GM18868 (cell line): ENCODE results near the gene EPB41L5.
"Not testable (repeated sequence)": the region's sequence is repeated elsewhere in the genome, so short reads cannot be mapped to it uniquely, and the experiment has no call there.

Source experiments
- ATAC-seq: cut with Tn5 transposase; IDR thresholded peaks from one replicate; pipeline ENCODE4 v1.9.1; 2021; ENCODE audit warnings: mild to moderate bottlenecking, moderate library complexity; ENCODE audit not compliant: unreplicated experiment

EPB41L5 gene

GRCh38 chr2:120140866-120141265 is 128.0 kb downstream of the EPB41L5 start:
- no peak for ATAC-seq

DNA sequence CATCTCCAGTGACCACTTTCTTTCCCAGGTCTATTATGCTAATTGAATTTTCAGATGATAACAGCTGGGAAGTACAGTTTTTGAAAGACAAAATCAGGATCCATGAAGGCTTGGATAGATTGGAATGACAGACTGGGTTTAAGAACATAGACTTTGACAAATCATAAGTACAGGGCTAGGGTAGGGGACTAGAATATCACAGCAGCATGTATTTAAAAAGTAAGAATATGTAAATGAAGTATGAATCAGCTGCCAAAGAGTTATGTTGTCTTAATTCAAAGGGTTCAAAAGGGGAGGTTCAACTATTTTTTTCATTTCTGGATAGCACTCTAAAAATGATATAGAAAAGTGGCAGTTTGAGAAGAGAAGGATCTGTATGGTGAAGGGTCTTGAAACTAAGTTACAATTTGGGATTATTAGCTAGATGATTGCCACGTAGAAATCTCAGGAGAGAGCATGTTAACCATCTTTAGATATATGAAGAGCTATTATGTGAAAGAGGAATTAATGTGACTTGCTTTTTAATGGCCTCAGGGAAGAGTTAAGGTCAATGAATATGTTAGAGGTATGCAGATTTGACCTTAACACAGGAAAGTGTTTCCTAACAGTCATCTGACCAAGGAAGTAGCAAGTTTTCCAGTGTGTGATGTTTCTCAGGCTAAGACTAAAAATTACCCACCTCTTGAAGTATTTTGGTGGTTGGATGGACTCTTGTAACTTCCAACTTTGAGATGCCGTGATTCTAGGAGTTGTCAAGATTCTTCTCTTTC is 128.6 kb downstream of the EPB41L5 start:
- ATAC-seq, result no peak

DNA sequence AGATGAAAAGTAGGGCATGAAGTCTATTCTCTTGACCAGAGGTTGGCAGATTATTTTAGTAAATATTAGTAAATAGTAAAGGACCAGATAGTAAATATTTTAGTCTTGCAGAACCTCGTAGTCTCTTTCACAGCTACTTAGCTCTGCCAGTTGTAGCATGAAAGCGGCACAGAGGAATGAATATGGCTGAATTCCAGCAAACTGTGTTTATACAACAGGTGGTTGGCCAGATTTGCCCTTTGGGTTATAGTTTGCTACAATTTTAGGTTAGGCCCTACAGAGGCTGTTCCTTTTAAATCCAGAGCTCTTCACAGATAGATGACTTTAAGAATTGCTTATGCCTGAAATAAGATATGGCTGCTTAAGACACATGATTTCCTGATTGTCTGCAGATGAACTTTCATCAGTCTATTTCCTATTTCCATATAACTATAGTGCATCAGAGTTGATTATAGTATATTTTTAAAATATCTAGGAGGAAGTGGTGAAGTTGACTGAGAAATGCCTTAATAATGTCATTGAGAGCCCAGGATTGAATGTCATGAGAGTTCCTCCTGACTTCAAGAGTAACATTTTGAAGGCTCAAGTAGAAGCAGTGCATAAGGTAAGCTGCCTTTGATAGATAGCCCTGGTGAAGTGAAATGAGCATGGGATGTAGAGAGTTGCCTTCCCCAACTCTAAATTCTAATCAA is 129.8 kb downstream of the EPB41L5 start:
- ATAC-seq, result no peak

- ATAC-seq, result no peak
Measured at GRCh38 chr2:120148229-120148628, 135.4 kb downstream of the EPB41L5 start.

GRCh38 chr2:120148669-120149068 is 135.8 kb downstream of the EPB41L5 start:
- ATAC-seq, result no peak

DNA sequence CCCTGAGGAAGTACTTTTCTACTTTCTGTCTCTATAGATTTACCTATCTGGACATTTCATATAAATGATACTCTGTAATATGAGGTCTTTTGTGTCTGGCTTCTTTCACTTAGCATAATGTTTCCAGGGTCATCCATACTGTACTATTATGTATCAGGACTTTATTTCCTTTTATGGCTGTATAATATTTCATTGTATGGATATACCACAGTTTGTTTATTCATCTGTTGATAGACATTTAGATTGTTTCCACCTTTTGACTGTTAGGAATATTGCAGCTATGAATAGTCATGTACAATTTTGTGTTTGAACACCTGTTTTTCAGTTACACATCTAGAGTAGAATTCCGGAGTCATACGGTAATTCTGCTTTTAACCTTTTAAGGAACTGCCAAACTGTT is 136.5 kb downstream of the EPB41L5 start:
- no peak for ATAC-seq

GRCh38 chr2:120150040-120150482 is 137.2 kb downstream of the EPB41L5 start:
- no peak for ATAC-seq

- no peak for ATAC-seq
Measured at GRCh38 chr2:120155308-120155707, 142.4 kb downstream of the EPB41L5 start.

GRCh38 chr2:120158658-120159057 is 145.8 kb downstream of the EPB41L5 start:
- ATAC-seq, result not testable (repeated sequence)

GRCh38 chr2:120161190-120161589 is 148.3 kb downstream of the EPB41L5 start:
- no peak for ATAC-seq

GRCh38 chr2:120162716-120163115 is 149.8 kb downstream of the EPB41L5 start:
- no peak for ATAC-seq

GRCh38 chr2:120167272-120167671 is 154.4 kb downstream of the EPB41L5 start:
- ATAC-seq, result no peak

GRCh38 chr2:120169020-120169419 is 156.1 kb downstream of the EPB41L5 start:
- no peak for ATAC-seq

GRCh38 chr2:120174963-120175581 is 162.2 kb downstream of the EPB41L5 start:
- ATAC-seq, result no peak

- ATAC-seq, result no peak
Measured at GRCh38 chr2:120176526-120176925, 163.6 kb downstream of the EPB41L5 start.

- ATAC-seq, result peak; percentile 96
Measured at GRCh38 chr2:120177001-120177621, 164.2 kb downstream of the EPB41L5 start.

DNA sequence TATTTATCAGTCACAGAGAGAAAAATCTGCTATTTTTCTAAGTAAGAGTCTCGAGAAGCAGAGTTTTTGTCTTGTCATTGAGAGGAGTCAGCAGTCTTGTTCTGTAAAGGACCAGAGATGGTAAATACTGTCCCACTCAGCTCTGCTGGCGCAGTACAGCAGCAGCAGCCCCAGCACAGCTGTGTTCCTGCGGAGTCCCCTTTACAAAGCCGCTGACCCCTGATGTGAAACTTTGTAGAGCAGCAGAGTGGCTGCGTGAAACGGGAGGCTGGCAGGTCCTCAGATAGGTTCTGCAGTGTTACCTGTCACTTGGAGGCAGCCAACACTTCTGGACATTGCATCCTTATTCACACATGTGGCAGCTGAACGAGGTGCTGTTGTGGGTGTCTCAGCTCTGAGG is 165.1 kb downstream of the EPB41L5 start:
- ATAC-seq, result no peak

DNA sequence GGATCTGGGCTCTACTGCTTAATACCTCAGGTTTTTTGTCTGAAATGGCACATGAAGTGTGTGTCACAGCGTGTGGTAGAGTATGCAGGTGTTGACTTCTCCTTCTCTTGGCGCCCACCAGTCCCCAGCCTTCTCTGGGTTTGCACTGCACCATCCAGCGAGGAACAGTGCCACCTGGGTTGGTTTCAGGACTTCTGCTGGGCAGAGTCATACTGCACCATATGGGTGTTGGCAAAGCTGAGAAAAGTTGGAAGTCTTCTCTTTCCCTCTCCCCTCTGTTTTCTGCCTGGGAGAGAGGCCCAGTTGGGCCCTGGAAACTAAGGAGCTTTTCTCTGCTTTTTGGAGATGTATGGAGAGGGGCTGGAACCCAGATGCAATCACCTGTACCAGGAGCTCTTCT is 166.5 kb downstream of the EPB41L5 start:
- no peak for ATAC-seq

DNA sequence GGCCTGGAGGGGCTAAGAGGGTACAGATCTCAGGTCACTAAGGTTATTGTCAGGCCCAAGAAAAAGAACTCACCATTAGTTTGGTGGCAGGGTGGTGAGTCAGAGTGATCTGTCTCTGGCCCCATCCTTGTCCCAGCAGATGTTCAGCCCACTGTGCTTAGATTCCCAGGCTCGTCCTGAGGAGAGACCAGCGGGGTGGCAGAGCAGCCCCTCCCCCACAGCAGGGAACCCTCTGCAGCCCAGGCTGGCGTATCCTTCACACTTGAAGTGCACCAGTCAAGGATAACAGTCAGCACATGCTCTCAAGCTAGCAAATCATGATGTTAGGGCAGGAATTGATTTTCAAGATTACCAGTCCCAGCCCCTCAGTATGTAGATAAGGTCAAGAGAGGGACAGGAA is 167.2 kb downstream of the EPB41L5 start:
- ATAC-seq, result no peak

DNA sequence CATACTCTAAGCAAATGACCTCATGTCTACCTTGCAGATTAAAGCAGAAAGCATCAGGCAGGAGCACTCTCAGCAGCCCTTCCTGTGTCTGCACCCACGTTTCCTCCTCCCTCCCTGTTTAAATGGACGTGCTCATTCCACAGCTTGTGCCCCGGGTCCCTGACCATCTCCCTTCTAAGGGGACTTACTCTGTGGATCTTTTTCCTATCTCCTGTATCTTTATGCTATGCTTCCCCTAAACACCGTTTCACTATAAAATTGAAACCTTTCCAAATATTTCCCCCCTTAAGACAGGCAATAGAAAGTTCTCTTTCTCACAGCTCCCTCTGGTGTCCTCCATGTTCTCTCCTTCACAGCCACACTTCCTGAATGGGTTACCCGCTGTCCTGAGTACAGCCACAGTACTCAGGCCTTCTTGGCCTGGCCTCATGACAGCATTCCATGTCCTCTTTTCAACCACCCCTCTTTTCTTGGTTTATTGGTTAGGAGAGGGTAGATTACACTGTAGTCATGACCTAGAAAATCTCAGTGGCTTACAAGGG is 169.2 kb downstream of the EPB41L5 start:
- no peak for ATAC-seq

GRCh38 chr2:120189189-120189588 is 176.3 kb downstream of the EPB41L5 start:
- no peak for ATAC-seq
